HCT116 (cell line): ENCODE data around the gene ARHGAP19.

Source experiments
- EZH2 ChIP-seq: fragments of 200-600 bp; sonication (generic); IDR thresholded peaks from 2 replicates; pipeline ENCODE4 v1.6.1; 2017; ENCODE audit warnings: antibody characterized with exemption, mixed run types
- EZH2phosphoT487 ChIP-seq: fragments of 200-600 bp; IDR thresholded peaks from 2 replicates; pipeline ENCODE4 v1.6.1; 2018; ENCODE audit warnings: antibody characterized with exemption, borderline replicate concordance
- MAX ChIP-seq: IDR thresholded peaks from 2 replicates; pipeline ENCODE4 v1.6.1; 2012
- POLR2A ChIP-seq: IDR thresholded peaks from 2 replicates; pipeline ENCODE4 v1.7.0; 2011; ENCODE audit warnings: borderline replicate concordance; ENCODE audit not compliant: insufficient read depth, insufficient read length; ENCODE audit errors: extremely low read depth
- POLR2AphosphoS5 ChIP-seq: IDR thresholded peaks from 2 replicates; pipeline ENCODE4 v1.6.1; 2011; ENCODE audit warnings: mild to moderate bottlenecking, low read depth, low read length, moderate library complexity
- RAD21 ChIP-seq: IDR thresholded peaks from 2 replicates; pipeline ENCODE4 v1.6.1; 2012; ENCODE audit warnings: low read depth, mild to moderate bottlenecking
- SIN3A ChIP-seq: IDR thresholded peaks from 2 replicates; pipeline ENCODE4 v1.6.1; 2012; ENCODE audit warnings: low read depth
- SP1 ChIP-seq: IDR thresholded peaks from 2 replicates; pipeline ENCODE4 v1.6.1; 2012; ENCODE audit warnings: low read depth
- TCF7L2 ChIP-seq: IDR thresholded peaks from 2 replicates; pipeline ENCODE4 v1.7.0; 2011; ENCODE audit warnings: borderline replicate concordance, inconsistent platforms; ENCODE audit not compliant: insufficient read depth, insufficient read length; ENCODE audit errors: extremely low read depth
- YY1 ChIP-seq: IDR thresholded peaks from 2 replicates; pipeline ENCODE4 v1.6.1; 2011; ENCODE audit warnings: low read length, low read depth, moderate library complexity, mild to moderate bottlenecking; ENCODE audit not compliant: insufficient replicate concordance; ENCODE audit errors: extremely low read depth
- ZNF274 ChIP-seq: fragments of 200-500 bp; sonication (Bioruptor generic); IDR thresholded peaks from 2 replicates; pipeline ENCODE4 v1.6.1; 2014; ENCODE audit warnings: mild to moderate bottlenecking, low read depth, low read length, inconsistent platforms
- TF ChIP-seq, protein P1 (sequence below), 3 experiments: fragments of 200-600 bp in 1 of 3; sonication (generic) in 1 of 3; IDR thresholded peaks in 2 of 3; conservative IDR thresholded peaks in 1 of 3; 2 replicates each; pipeline ENCODE4 v1.5.1; 2012 to 2017; ENCODE audit warnings: low read depth in 2 of 3, low read length in 2 of 3, antibody characterized with exemption in 1 of 3, borderline replicate concordance in 1 of 3, control low read depth in 1 of 3, mild to moderate bottlenecking in 1 of 3, mixed read lengths in 1 of 3, mixed run types in 1 of 3, moderate library complexity in 1 of 3; ENCODE audit not compliant: insufficient read depth in 1 of 3
- TF ChIP-seq, protein P2 (sequence below): IDR thresholded peaks from 2 replicates; pipeline ENCODE4 v1.6.1; 2012; ENCODE audit warnings: low read depth

GRCh38 chr10:97297556-97298222, 5.3 kb upstream of the ARHGAP19 start:
- TF ChIP-seq, protein P1, sequence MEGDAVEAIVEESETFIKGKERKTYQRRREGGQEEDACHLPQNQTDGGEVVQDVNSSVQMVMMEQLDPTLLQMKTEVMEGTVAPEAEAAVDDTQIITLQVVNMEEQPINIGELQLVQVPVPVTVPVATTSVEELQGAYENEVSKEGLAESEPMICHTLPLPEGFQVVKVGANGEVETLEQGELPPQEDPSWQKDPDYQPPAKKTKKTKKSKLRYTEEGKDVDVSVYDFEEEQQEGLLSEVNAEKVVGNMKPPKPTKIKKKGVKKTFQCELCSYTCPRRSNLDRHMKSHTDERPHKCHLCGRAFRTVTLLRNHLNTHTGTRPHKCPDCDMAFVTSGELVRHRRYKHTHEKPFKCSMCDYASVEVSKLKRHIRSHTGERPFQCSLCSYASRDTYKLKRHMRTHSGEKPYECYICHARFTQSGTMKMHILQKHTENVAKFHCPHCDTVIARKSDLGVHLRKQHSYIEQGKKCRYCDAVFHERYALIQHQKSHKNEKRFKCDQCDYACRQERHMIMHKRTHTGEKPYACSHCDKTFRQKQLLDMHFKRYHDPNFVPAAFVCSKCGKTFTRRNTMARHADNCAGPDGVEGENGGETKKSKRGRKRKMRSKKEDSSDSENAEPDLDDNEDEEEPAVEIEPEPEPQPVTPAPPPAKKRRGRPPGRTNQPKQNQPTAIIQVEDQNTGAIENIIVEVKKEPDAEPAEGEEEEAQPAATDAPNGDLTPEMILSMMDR (IDR thresholded peaks at IDR 0.05 in 2 of 3, conservative IDR thresholded peaks at IDR 0.05 in 1 of 3; ENCODE audit: borderline replicate concordance in 1 of 3, insufficient read depth in 1 of 3, low read depth in 2 of 3, low read length in 2 of 3): no peak
- TF ChIP-seq POLR2AphosphoS5: no peak
- TF ChIP-seq SIN3A: no peak
- no peak for TF ChIP-seq POLR2A
- TF ChIP-seq MAX: no peak
- TF ChIP-seq EZH2phosphoT487: no peak
- no peak for TF ChIP-seq EZH2
- no peak for TF ChIP-seq ZNF274
- no peak for TF ChIP-seq YY1
- TF ChIP-seq, protein P2, sequence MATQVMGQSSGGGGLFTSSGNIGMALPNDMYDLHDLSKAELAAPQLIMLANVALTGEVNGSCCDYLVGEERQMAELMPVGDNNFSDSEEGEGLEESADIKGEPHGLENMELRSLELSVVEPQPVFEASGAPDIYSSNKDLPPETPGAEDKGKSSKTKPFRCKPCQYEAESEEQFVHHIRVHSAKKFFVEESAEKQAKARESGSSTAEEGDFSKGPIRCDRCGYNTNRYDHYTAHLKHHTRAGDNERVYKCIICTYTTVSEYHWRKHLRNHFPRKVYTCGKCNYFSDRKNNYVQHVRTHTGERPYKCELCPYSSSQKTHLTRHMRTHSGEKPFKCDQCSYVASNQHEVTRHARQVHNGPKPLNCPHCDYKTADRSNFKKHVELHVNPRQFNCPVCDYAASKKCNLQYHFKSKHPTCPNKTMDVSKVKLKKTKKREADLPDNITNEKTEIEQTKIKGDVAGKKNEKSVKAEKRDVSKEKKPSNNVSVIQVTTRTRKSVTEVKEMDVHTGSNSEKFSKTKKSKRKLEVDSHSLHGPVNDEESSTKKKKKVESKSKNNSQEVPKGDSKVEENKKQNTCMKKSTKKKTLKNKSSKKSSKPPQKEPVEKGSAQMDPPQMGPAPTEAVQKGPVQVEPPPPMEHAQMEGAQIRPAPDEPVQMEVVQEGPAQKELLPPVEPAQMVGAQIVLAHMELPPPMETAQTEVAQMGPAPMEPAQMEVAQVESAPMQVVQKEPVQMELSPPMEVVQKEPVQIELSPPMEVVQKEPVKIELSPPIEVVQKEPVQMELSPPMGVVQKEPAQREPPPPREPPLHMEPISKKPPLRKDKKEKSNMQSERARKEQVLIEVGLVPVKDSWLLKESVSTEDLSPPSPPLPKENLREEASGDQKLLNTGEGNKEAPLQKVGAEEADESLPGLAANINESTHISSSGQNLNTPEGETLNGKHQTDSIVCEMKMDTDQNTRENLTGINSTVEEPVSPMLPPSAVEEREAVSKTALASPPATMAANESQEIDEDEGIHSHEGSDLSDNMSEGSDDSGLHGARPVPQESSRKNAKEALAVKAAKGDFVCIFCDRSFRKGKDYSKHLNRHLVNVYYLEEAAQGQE: no peak
- no peak for TF ChIP-seq RAD21
- TF ChIP-seq SP1: no peak
- no peak for TF ChIP-seq TCF7L2
